Right atrium auricular region (tissue), 2 donors: ENCODE results near the gene EBF4. TPM values are rescaled to one million over a fixed set of nuclear protein-coding genes. Genes with fewer than 3 reads are reported as not detected.

Experiments
- DNase-seq: peaks from one replicate; pipeline ENCODE4 v3.0.0-alpha.2; 2019; ENCODE audit warnings: low spot score
- H3K27ac ChIP-seq, 2 donors: fragments of 200-600 bp; sonication (generic); 1 replicate in 1 of 2; 2 replicates in 1 of 2; pipeline ENCODE4 v1.5.1; 2016 to 2019
- H3K27me3 ChIP-seq, 2 donors: fragments of 200-600 bp; sonication (generic); one replicate each; pipeline versions ENCODE4 v1.5.1 to v1.6.0; 2017 to 2019
- H3K36me3 ChIP-seq: fragments of 200-600 bp; sonication (generic); one replicate; pipeline ENCODE4 v1.5.1; 2016
- H3K4me1 ChIP-seq, 2 donors: fragments of 200-600 bp; sonication (generic); one replicate each; pipeline versions ENCODE4 v1.5.1 to v1.6.0; 2017 to 2019
- H3K4me3 ChIP-seq, 2 donors: fragments of 200-600 bp; sonication (generic); 1 replicate in 1 of 2; 2 replicates in 1 of 2; pipeline ENCODE4 v1.5.1; 2017 to 2019; ENCODE audit warnings: mild to moderate bottlenecking in 1 of 2, moderate library complexity in 1 of 2
- H3K9me3 ChIP-seq, 2 donors: fragments of 200-600 bp; sonication (generic); one replicate each; pipeline ENCODE4 v1.5.1; 2019
- total RNA-seq, 2 donors: library from RNA; depleted of rRNA; stranded (reverse); fragments of >200 nt; gene quantifications; one replicate each; pipeline ENCODE4 v1.1.0, GENCODE V29; 2016
- TF ChIP-seq, protein P1 (sequence below), 2 donors: fragments of 200-600 bp; sonication (generic); IDR thresholded peaks; one replicate each; pipeline ENCODE4 v1.5.1; 2019; ENCODE audit warnings: antibody characterized with exemption in 2 of 2

EBF4 gene
- total RNA-seq, 2 donors from 2014 or later: 2.5 to 8.5 TPM

DNA sequence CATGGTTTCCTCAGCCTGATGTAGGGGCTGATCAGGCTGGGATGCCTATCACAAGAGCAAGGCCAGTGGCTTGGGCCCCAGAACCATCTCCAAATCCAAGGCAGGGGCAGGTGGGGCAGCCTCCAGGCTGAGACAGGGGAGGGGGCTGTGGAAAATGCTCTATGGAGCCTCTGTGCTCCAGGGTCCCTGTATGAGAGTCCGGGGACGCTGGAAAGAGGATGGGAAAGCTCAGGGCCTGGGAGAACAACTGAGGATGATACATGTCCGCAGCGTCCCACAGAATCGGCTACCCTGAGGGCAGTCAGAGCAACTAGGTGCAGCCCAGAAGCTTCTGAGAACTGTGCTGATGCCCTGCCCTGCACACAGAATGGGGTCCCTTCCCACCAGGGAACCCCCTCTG is 64.4 kb downstream of the EBF4 start:
- peaks cover 8 to 10% of the 10 kb centered on the region in 2 donors for H3K27me3 ChIP-seq
- no peaks in the 10 kb centered on the region for H3K9me3 ChIP-seq
- DNase-seq: no peak
- peaks cover 0 to 15% of the 10 kb centered on the region in 2 donors for H3K4me1 ChIP-seq
- TF ChIP-seq, protein P1, sequence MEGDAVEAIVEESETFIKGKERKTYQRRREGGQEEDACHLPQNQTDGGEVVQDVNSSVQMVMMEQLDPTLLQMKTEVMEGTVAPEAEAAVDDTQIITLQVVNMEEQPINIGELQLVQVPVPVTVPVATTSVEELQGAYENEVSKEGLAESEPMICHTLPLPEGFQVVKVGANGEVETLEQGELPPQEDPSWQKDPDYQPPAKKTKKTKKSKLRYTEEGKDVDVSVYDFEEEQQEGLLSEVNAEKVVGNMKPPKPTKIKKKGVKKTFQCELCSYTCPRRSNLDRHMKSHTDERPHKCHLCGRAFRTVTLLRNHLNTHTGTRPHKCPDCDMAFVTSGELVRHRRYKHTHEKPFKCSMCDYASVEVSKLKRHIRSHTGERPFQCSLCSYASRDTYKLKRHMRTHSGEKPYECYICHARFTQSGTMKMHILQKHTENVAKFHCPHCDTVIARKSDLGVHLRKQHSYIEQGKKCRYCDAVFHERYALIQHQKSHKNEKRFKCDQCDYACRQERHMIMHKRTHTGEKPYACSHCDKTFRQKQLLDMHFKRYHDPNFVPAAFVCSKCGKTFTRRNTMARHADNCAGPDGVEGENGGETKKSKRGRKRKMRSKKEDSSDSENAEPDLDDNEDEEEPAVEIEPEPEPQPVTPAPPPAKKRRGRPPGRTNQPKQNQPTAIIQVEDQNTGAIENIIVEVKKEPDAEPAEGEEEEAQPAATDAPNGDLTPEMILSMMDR (IDR thresholded peaks at IDR 0.05): no peak
- no peaks in the 10 kb centered on the region for H3K36me3 ChIP-seq
- H3K27ac ChIP-seq: no peak overlapping the region
- H3K4me3 ChIP-seq: no peak overlapping the region

DNA sequence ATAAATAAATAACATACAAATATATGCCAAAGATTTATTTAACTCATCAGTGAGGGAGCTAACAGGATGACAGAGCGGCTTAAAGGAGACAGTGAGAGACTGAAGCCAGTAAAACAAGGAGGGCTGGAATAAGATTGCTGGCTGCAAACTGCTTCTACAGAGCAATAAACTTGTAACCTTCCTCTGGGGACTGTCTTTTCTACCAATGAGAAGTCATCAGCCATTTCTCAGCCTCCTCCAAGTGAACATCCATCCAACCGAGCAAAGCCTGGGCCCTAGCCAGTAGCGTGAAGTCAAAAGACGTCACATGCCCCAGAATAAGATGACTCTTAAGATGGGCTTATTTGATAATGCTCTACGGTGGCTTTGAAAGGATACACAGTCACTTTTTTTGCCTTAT is 65.4 kb downstream of the EBF4 start:
- Histone ChIP-seq H3K27me3 (peaks cover 6 to 8% of the 10 kb centered on the region in 2 donors), H3K4me1 (peaks cover 0 to 6% of the 10 kb centered on the region in 2 donors), H3K9me3 (no peaks in the 10 kb centered on the region), H3K36me3 (no peaks in the 10 kb centered on the region), H3K27ac (no peak overlapping the region), H3K4me3 (no peak overlapping the region)
- DNase-seq: no peak
- TF ChIP-seq, protein P1 (IDR thresholded peaks at IDR 0.05): no peak

- Histone ChIP-seq H3K36me3 (no peaks in the 10 kb centered on the region), H3K27ac (no peak overlapping the region), H3K4me3 (no peak overlapping the region), H3K9me3 (no peaks in the 10 kb centered on the region), H3K27me3 (no peaks in the 10 kb centered on the region), H3K4me1 (no peaks in the 10 kb centered on the region)
- TF ChIP-seq, protein P1 (IDR thresholded peaks at IDR 0.05): no peak
- DNase-seq: no peak
Measured at GRCh38 chr20:2759143-2759542, 66.6 kb downstream of the EBF4 start.

GRCh38 chr20:2759603-2760296 is 67.2 kb downstream of the EBF4 start:
- Histone ChIP-seq H3K9me3 (no peaks in the 10 kb centered on the region), H3K4me1 (no peaks in the 10 kb centered on the region), H3K36me3 (no peaks in the 10 kb centered on the region), H3K4me3 (no peak overlapping the region), H3K27ac (no peak overlapping the region), H3K27me3 (no peaks in the 10 kb centered on the region)
- TF ChIP-seq, protein P1 (IDR thresholded peaks at IDR 0.05): no peak
- DNase-seq: no peak

DNA sequence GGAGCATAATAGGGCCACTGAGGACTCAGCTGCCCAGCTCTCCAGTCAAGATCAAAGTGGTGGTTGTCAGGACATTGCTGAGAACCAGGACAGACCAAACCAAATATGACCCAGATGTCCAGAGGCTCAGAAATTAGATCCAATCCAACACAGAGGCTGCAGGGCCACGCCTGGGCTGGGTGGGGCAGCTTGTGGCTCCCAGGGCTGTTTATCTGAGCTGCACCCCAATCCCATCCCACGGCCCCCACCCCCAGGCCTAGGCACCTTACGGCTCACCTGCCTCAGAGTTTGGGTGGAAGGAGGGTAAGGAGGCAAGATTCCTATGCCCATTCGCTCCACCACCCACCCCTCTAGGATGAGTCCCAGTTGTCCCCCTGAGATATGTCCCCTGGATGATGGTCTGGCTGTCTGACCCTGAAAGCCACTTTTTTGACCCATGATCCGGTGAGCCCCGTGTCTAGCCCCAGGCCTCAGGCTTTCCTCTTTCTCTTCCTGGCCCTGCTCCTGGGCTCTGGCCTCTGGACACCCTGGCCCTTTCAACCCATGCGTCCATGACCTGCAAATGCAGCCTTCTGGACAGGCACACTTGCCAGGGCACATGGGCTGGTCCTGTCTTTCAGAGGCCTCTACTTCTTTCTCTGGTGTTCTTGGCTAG is 67.8 kb downstream of the EBF4 start:
- H3K27me3 ChIP-seq: no peaks in the 10 kb centered on the region
- DNase-seq: no peak
- H3K9me3 ChIP-seq: no peaks in the 10 kb centered on the region
- TF ChIP-seq, protein P1 (IDR thresholded peaks at IDR 0.05): no peak
- no peak overlapping the region for H3K27ac ChIP-seq
- H3K4me1 ChIP-seq: no peaks in the 10 kb centered on the region
- H3K36me3 ChIP-seq: no peaks in the 10 kb centered on the region
- H3K4me3 ChIP-seq: no peak overlapping the region
